Uterus (tissue), 2 donors: ENCODE results near the gene PCAT7.
"Not testable (repeated sequence)": the region's sequence is repeated elsewhere in the genome, so short reads cannot be mapped to it uniquely, and the experiment has no call there.

Experiments
- POLR2A ChIP-seq, 2 donors: fragments of 450-650 bp; IDR thresholded peaks; one replicate each; pipeline ENCODE4 v1.6.1; 2016; ENCODE audit warnings: antibody characterized with exemption in 2 of 2, mild to moderate bottlenecking in 1 of 2, moderate library complexity in 1 of 2
- TF ChIP-seq, protein P1 (sequence below), 4 experiments: fragments of 200-600 bp in 2 of 4; fragments of 450-650 bp in 2 of 4; sonication (generic) in 2 of 4; IDR thresholded peaks; one replicate each; pipeline ENCODE4 v1.5.1; 2016 to 2019; ENCODE audit warnings: antibody characterized with exemption in 4 of 4, mild to moderate bottlenecking in 2 of 4, moderate library complexity in 1 of 4

DNA sequence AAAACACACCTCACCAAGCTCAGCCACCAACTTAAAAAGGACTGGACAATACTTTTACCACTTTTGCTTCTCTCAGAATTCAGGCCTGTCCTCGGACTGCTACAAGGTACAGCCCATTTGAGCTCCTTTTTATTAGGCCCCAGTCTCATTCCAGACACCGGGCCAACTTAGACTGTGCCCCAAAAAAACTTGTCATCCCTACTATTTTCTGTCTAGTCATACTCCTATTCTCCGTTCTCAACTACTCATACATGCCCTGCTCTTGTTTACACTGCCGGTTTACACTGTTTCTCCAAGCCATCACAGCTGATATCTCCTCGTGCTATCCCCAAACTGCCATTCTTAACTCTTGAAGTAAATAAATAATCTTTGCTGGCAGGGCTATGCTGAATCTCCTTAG is 10.5 kb upstream of the PCAT7 start:
- TF ChIP-seq POLR2A (IDR thresholded peaks at IDR 0.05), result not testable (repeated sequence)
- TF ChIP-seq, protein P1, sequence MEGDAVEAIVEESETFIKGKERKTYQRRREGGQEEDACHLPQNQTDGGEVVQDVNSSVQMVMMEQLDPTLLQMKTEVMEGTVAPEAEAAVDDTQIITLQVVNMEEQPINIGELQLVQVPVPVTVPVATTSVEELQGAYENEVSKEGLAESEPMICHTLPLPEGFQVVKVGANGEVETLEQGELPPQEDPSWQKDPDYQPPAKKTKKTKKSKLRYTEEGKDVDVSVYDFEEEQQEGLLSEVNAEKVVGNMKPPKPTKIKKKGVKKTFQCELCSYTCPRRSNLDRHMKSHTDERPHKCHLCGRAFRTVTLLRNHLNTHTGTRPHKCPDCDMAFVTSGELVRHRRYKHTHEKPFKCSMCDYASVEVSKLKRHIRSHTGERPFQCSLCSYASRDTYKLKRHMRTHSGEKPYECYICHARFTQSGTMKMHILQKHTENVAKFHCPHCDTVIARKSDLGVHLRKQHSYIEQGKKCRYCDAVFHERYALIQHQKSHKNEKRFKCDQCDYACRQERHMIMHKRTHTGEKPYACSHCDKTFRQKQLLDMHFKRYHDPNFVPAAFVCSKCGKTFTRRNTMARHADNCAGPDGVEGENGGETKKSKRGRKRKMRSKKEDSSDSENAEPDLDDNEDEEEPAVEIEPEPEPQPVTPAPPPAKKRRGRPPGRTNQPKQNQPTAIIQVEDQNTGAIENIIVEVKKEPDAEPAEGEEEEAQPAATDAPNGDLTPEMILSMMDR (IDR thresholded peaks at IDR 0.05), result not testable (repeated sequence)
